Caco-2 (cell line): ENCODE results near the gene JMJD8. TPM values are rescaled to one million over a fixed set of nuclear protein-coding genes. Genes with fewer than 3 reads are reported as not detected.

Experiments
- BruUV-seq: library from RNA; stranded (reverse); fragments of 400-500 nt; replicated peaks from 2 replicates; lab custom pipeline; 2021; lab: Mats Ljungman, UMichigan
- CTCF ChIA-PET: fragments of 300-600 bp; sonication (Branson Sonifier 250); formaldehyde crosslinking; loops from one replicate; lab custom pipeline; 2022; ENCODE audit warnings: antibody characterized with exemption; lab: Charles Lee
- POLR2A ChIA-PET: fragments of 300-600 bp; sonication (Branson Sonifier 250); formaldehyde crosslinking; loops from one replicate; lab custom pipeline; 2022; ENCODE audit warnings: antibody characterized with exemption; lab: Charles Lee
- DNase-seq, 2 experiments: peaks; one replicate each; pipeline versions ENCODE4 v3.0.0 to v3.0.0-alpha.2; 2020 to 2022
- H3K27me3 ChIP-seq: replicated peaks from 2 replicates; pipeline ENCODE4 v1.6.0; 2011; ENCODE audit warnings: low read length; ENCODE audit not compliant: control insufficient read depth, insufficient read depth
- H3K36me3 ChIP-seq: 2 replicates; pipeline ENCODE4 v1.5.1; 2011; ENCODE audit warnings: low read length; ENCODE audit not compliant: control insufficient read depth, insufficient read depth
- H3K4me1 ChIP-seq: fragments of 250-450 bp; sonication (Bioruptor Pico); 2 replicates; pipeline ENCODE4 v1.5.1; 2020; ENCODE audit warnings: mild to moderate bottlenecking
- H3K4me3 ChIP-seq: 2 replicates; pipeline ENCODE4 v1.5.1; 2011; ENCODE audit warnings: low read depth, mild to moderate bottlenecking, control low read depth, low read length
- H3K9me3 ChIP-seq: fragments of 250-450 bp; sonication (Bioruptor Pico); 2 replicates; pipeline ENCODE4 v1.5.1; 2020; ENCODE audit warnings: mild to moderate bottlenecking, moderate library complexity
- H3K27ac Mint-ChIP-seq: one replicate; pipeline ENCODE4 v1.8.0; 2022; ENCODE audit warnings: mixed read lengths; ENCODE audit not compliant: unreplicated experiment
- H3K27me3 Mint-ChIP-seq: one replicate; pipeline ENCODE4 v1.8.0; 2022; ENCODE audit warnings: mixed read lengths; ENCODE audit not compliant: insufficient read depth, unreplicated experiment
- H3K36me3 Mint-ChIP-seq: one replicate; pipeline ENCODE4 v1.8.0; 2022; ENCODE audit warnings: mild to moderate bottlenecking, mixed read lengths; ENCODE audit not compliant: insufficient read depth, unreplicated experiment
- H3K4me1 Mint-ChIP-seq: one replicate; pipeline ENCODE4 v1.8.0; 2022; ENCODE audit warnings: low read depth, mixed read lengths; ENCODE audit not compliant: unreplicated experiment
- H3K4me3 Mint-ChIP-seq: one replicate; pipeline ENCODE4 v1.8.0; 2022; ENCODE audit warnings: mild to moderate bottlenecking, moderate library complexity, mixed read lengths; ENCODE audit not compliant: unreplicated experiment
- H3K9me3 Mint-ChIP-seq: one replicate; pipeline ENCODE4 v1.8.0; 2022; ENCODE audit warnings: mixed read lengths; ENCODE audit not compliant: unreplicated experiment
- intact Hi-C: fragments of 100-400 bp; cut with micrococcal nuclease; formaldehyde crosslinking; loops from one replicate; pipeline ENCODE4 v1.10.0; 2022; ENCODE audit not compliant: unreplicated experiment
- total RNA-seq: library from RNA; stranded (reverse); gene quantifications from 2 replicates; pipeline ENCODE4 v1.2.3, GENCODE V29; 2022
- TF ChIP-seq, protein P1 (sequence below), 2 experiments: fragments of 200-600 bp in 1 of 2; IDR thresholded peaks; 1 replicate in 1 of 2; 2 replicates in 1 of 2; pipeline versions ENCODE4 v1.5.1 to v1.8.0; 2011 to 2022; ENCODE audit warnings: antibody characterized with exemption in 1 of 2, control low read depth in 1 of 2, inconsistent platforms in 1 of 2, low read depth in 1 of 2, low read length in 1 of 2, mild to moderate bottlenecking in 1 of 2, moderate library complexity in 1 of 2; ENCODE audit not compliant: insufficient read depth in 1 of 2, severe bottlenecking in 1 of 2, unreplicated experiment in 1 of 2

JMJD8 gene
- total RNA-seq, 1 experiment from 2014 or later: 52.4 TPM

- H3K9me3 ChIP-seq: no peaks in the 10 kb centered on the region
- no peak for DNase-seq
- no peak overlapping the region for H3K4me3 Mint-ChIP-seq
- H3K36me3 ChIP-seq: no peaks in the 10 kb centered on the region; the same call in 1 of the 2 replicates
- TF ChIP-seq, protein P1, sequence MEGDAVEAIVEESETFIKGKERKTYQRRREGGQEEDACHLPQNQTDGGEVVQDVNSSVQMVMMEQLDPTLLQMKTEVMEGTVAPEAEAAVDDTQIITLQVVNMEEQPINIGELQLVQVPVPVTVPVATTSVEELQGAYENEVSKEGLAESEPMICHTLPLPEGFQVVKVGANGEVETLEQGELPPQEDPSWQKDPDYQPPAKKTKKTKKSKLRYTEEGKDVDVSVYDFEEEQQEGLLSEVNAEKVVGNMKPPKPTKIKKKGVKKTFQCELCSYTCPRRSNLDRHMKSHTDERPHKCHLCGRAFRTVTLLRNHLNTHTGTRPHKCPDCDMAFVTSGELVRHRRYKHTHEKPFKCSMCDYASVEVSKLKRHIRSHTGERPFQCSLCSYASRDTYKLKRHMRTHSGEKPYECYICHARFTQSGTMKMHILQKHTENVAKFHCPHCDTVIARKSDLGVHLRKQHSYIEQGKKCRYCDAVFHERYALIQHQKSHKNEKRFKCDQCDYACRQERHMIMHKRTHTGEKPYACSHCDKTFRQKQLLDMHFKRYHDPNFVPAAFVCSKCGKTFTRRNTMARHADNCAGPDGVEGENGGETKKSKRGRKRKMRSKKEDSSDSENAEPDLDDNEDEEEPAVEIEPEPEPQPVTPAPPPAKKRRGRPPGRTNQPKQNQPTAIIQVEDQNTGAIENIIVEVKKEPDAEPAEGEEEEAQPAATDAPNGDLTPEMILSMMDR (IDR thresholded peaks at IDR 0.05; ENCODE audit: insufficient read depth in 1 of 2, low read depth in 1 of 2, low read length in 1 of 2, severe bottlenecking in 1 of 2, unreplicated experiment in 1 of 2): no peak
- ChIA-PET POLR2A (no interaction called here), CTCF (no interaction called here)
- H3K4me1 ChIP-seq: no peaks in the 10 kb centered on the region
- no peaks in the 10 kb centered on the region for H3K4me1 Mint-ChIP-seq
- BruUV-seq: no TSS peak
- no peaks in the 10 kb centered on the region for H3K36me3 Mint-ChIP-seq
- intact Hi-C loops: no loop called here
- H3K27me3 Mint-ChIP-seq: no peaks in the 10 kb centered on the region
- no peaks in the 10 kb centered on the region for H3K27me3 ChIP-seq
- H3K4me3 ChIP-seq: no peak overlapping the region
- H3K27ac Mint-ChIP-seq: no peak overlapping the region
- no peaks in the 10 kb centered on the region for H3K9me3 Mint-ChIP-seq
These were observed 22.0 kb downstream of the JMJD8 start for GRCh38 chr16:662095-662494.

DNA sequence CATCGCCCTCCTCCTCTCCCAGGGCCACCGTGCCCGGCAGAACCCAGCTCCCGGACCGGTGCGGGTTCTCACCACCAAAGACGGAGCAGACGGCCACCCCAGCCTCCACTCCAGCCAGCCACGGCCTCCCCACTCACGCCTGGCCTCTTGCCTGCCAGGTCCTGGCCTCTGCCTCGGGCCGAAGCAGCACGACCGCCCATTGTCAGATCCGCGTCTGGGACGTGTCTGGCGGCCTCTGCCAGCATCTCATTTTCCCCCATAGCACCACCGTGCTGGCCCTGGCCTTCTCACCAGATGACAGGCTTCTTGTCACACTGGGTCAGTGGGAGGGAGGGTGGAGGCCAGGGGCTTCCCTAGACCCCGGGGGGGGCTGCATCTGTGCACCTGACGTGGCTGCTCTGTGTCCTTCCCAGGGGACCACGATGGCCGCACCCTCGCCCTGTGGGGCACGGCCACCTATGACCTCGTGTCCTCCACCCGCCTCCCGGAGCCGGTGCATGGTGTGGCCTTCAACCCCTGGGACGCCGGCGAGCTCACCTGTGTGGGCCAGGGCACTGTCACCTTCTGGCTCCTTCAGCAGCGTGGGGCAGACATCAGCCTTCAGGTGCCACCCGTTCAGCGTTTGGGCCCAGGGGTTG lies 22.8 kb downstream of the JMJD8 start:
- H3K4me1 ChIP-seq: no peaks in the 10 kb centered on the region
- H3K36me3 ChIP-seq: no peaks in the 10 kb centered on the region; the same call in 1 of the 2 replicates
- H3K4me3 ChIP-seq: no peak overlapping the region
- TF ChIP-seq, protein P1 (IDR thresholded peaks at IDR 0.05; ENCODE audit: insufficient read depth in 1 of 2, low read depth in 1 of 2, low read length in 1 of 2, severe bottlenecking in 1 of 2, unreplicated experiment in 1 of 2): no peak
- DNase-seq: no peak
- Mint-ChIP-seq H3K36me3 (no peaks in the 10 kb centered on the region), H3K9me3 (no peaks in the 10 kb centered on the region), H3K4me1 (no peaks in the 10 kb centered on the region), H3K27ac (no peak overlapping the region), H3K27me3 (no peaks in the 10 kb centered on the region), H3K4me3 (no peak overlapping the region)
- no peaks in the 10 kb centered on the region for H3K27me3 ChIP-seq
- ChIA-PET POLR2A (no interaction called here), CTCF (no interaction called here)
- H3K9me3 ChIP-seq: no peaks in the 10 kb centered on the region
- intact Hi-C loops: no loop called here
- no TSS peak for BruUV-seq

DNA sequence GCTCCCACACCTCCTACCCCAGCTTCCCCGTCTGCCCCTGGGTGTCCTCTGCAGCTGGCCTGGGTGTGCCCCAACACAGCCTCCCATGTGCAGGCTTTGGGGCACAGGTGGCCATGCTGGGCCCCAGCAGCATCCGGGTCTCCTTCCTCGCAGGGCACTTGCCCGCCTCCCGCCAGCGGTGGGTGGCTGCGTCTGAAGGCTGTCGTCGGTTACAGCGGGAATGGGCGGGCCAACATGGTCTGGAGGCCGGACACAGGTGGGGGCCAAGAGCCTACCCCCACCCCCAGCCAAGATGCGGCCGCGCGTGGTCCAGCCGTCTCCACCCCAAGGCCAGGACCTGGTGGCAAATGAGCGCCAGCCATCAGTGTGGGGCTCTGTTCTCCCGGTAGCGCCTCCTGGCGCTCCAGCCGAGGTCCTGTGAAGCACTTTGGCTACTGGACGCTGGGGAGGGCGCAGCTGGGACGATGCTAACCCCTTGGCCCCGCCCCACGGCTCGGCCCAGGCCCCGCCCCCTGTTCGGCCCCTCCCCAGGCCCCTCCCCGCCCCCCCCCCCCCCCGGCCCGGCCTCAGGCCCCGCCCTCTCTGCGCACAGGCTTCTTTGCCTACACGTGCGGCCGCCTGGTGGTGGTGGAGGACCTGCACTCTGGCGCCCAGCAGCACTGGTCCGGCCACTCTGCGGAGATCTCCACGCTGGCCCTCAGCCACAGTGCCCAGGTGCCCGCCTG lies 23.5 kb downstream of the JMJD8 start:
- no peak overlapping the region for H3K4me3 ChIP-seq
- BruUV-seq: no TSS peak
- peak in 1 of 2 experiments; percentile 51 for DNase-seq

More for the DNA sequence above, 23.5 kb downstream of the JMJD8 start:
- H3K36me3 ChIP-seq: no peaks in the 10 kb centered on the region; the same call in 1 of the 2 replicates
- no peaks in the 10 kb centered on the region for H3K27me3 ChIP-seq
- CTCF ChIA-PET: no interaction called here
- Mint-ChIP-seq H3K27ac (no peak overlapping the region), H3K4me1 (no peaks in the 10 kb centered on the region), H3K27me3 (no peaks in the 10 kb centered on the region), H3K9me3 (no peaks in the 10 kb centered on the region), H3K4me3 (no peak overlapping the region), H3K36me3 (no peaks in the 10 kb centered on the region)
- TF ChIP-seq, protein P1 (IDR thresholded peaks at IDR 0.05; ENCODE audit: insufficient read depth in 1 of 2, low read depth in 1 of 2, low read length in 1 of 2, severe bottlenecking in 1 of 2, unreplicated experiment in 1 of 2): no peak
- no peaks in the 10 kb centered on the region for H3K9me3 ChIP-seq
- H3K4me1 ChIP-seq: no peaks in the 10 kb centered on the region
- POLR2A ChIA-PET: no interaction called here
- intact Hi-C loops: no loop called here
